GM12878 (cell line): Measurements from ENCODE around the gene DISC1. TPM values are rescaled to one million over a fixed set of nuclear protein-coding genes. Genes with fewer than 3 reads are reported as not detected.

Source experiments
- ATF7 ChIP-seq: fragments of 450-650 bp; IDR thresholded peaks from 2 replicates; pipeline ENCODE4 v1.6.1; 2016; ENCODE audit warnings: low read depth, mild to moderate bottlenecking
- BHLHE40 ChIP-seq, 2 experiments: fragments of 450-650 bp in 1 of 2; IDR thresholded peaks; 2 replicates each; pipeline ENCODE4 v1.6.1; 2011 to 2017; ENCODE audit warnings: low read depth in 2 of 2, borderline replicate concordance in 1 of 2, improper control_type of control experiment in 1 of 2, low read length in 1 of 2, mild to moderate bottlenecking in 1 of 2
- CBFB ChIP-seq: IDR thresholded peaks from 2 replicates; pipeline ENCODE4 v1.6.1; 2016; ENCODE audit warnings: antibody characterized with exemption, low read depth
- CHD2 ChIP-seq: IDR thresholded peaks from 2 replicates; pipeline ENCODE4 v1.6.1; 2011; ENCODE audit warnings: low read depth, low read length, improper control_type of control experiment, borderline replicate concordance
- CHD4 ChIP-seq: fragments of 200-600 bp; sonication (generic); IDR thresholded peaks from 2 replicates; pipeline ENCODE4 v1.6.1; 2016; ENCODE audit warnings: mild to moderate bottlenecking
- E4F1 ChIP-seq: fragments of 450-650 bp; IDR thresholded peaks from 2 replicates; pipeline ENCODE4 v1.6.1; 2018; ENCODE audit warnings: borderline replicate concordance, mild to moderate bottlenecking; ENCODE audit not compliant: partially characterized antibody
- EED ChIP-seq: sonication (generic); IDR thresholded peaks from 2 replicates; pipeline ENCODE4 v1.6.1; 2016; ENCODE audit warnings: antibody characterized with exemption, low read depth
- ETV6 ChIP-seq, 2 experiments: fragments of 450-650 bp in 1 of 2; IDR thresholded peaks in 1 of 2; conservative IDR thresholded peaks in 1 of 2; 2 replicates each; pipeline ENCODE4 v1.6.1; 2014; ENCODE audit warnings: antibody characterized with exemption in 1 of 2, borderline replicate concordance in 1 of 2, low read depth in 1 of 2, mild to moderate bottlenecking in 1 of 2, moderate library complexity in 1 of 2
- EZH2 ChIP-seq: IDR thresholded peaks from 2 replicates; pipeline ENCODE4 v1.6.1; 2012; ENCODE audit warnings: low read depth, mild to moderate bottlenecking, control low read depth, inconsistent platforms, low read length, borderline replicate concordance; ENCODE audit not compliant: control insufficient read depth
- FOXM1 ChIP-seq: IDR thresholded peaks from 2 replicates; pipeline ENCODE4 v1.6.1; 2012; ENCODE audit warnings: low read depth, mild to moderate bottlenecking, inconsistent platforms, low read length, moderate library complexity
- IKZF1 ChIP-seq: fragments of 450-650 bp; conservative IDR thresholded peaks from 2 replicates; pipeline ENCODE4 v1.6.1; 2017; ENCODE audit warnings: antibody characterized with exemption, mild to moderate bottlenecking
- IKZF2 ChIP-seq, 2 experiments: fragments of 450-650 bp; IDR thresholded peaks; 2 replicates each; pipeline ENCODE4 v1.6.1; 2017; ENCODE audit warnings: mild to moderate bottlenecking in 2 of 2, moderate library complexity in 2 of 2
- IRF3 ChIP-seq: fragments of 450-650 bp; IDR thresholded peaks from 2 replicates; pipeline ENCODE4 v1.6.1; 2014; ENCODE audit warnings: mild to moderate bottlenecking
- JUNB ChIP-seq: IDR thresholded peaks from 2 replicates; pipeline ENCODE4 v1.6.1; 2016; ENCODE audit warnings: antibody characterized with exemption, mild to moderate bottlenecking
- JUND ChIP-seq: IDR thresholded peaks from 2 replicates; pipeline ENCODE4 v1.6.1; 2012; ENCODE audit warnings: low read depth, mild to moderate bottlenecking, low read length, improper control_type of control experiment, moderate library complexity
- MAX ChIP-seq: IDR thresholded peaks from 2 replicates; pipeline ENCODE4 v1.6.1; 2012; ENCODE audit warnings: low read depth, low read length, improper control_type of control experiment
- MEF2A ChIP-seq: IDR thresholded peaks from 2 replicates; pipeline ENCODE4 v1.6.1; 2011; ENCODE audit warnings: low read depth, mild to moderate bottlenecking, low read length, moderate library complexity; ENCODE audit not compliant: insufficient read depth
- MYB ChIP-seq: fragments of 150-350 bp; IDR thresholded peaks from 2 replicates; pipeline ENCODE4 v1.6.1; 2014; ENCODE audit warnings: mild to moderate bottlenecking, low read depth, low read length, borderline replicate concordance
- NBN ChIP-seq: fragments of 450-650 bp; IDR thresholded peaks from 2 replicates; pipeline ENCODE4 v1.6.1; 2016
- NR2C1 ChIP-seq: fragments of 450-650 bp; IDR thresholded peaks from 2 replicates; pipeline ENCODE4 v1.6.1; 2017; ENCODE audit warnings: antibody characterized with exemption, mild to moderate bottlenecking, moderate library complexity
- POLR2A ChIP-seq: IDR thresholded peaks from 2 replicates; pipeline ENCODE4 v1.6.1; 2011; ENCODE audit warnings: low read depth, mild to moderate bottlenecking, low read length
- RB1 ChIP-seq: fragments of 450-650 bp; formaldehyde crosslinking; IDR thresholded peaks from 2 replicates; pipeline ENCODE4 v1.6.1; 2017; ENCODE audit warnings: mild to moderate bottlenecking, borderline replicate concordance
- RBBP5 ChIP-seq: fragments of 200-600 bp; sonication (generic); conservative IDR thresholded peaks from 2 replicates; pipeline ENCODE4 v1.6.1; 2016
- RUNX3 ChIP-seq: IDR thresholded peaks from 2 replicates; pipeline ENCODE4 v1.6.1; 2012; ENCODE audit warnings: low read length, inconsistent platforms
- SIN3A ChIP-seq: IDR thresholded peaks from 2 replicates; pipeline ENCODE4 v1.6.1; 2012; ENCODE audit warnings: low read depth, low read length, improper control_type of control experiment
- SPI1 ChIP-seq: IDR thresholded peaks from 2 replicates; pipeline ENCODE4 v1.6.1; 2011; ENCODE audit warnings: low read depth, mild to moderate bottlenecking, low read length, moderate library complexity, borderline replicate concordance; ENCODE audit not compliant: insufficient read depth
- TARDBP ChIP-seq: IDR thresholded peaks from 2 replicates; pipeline ENCODE4 v1.6.1; 2016; ENCODE audit warnings: borderline replicate concordance
- TCF7 ChIP-seq: IDR thresholded peaks from 2 replicates; pipeline ENCODE4 v1.6.1; 2014; ENCODE audit warnings: antibody characterized with exemption, borderline replicate concordance
- YY1 ChIP-seq: IDR thresholded peaks from 2 replicates; pipeline ENCODE4 v1.6.1; 2011; ENCODE audit warnings: low read depth, mild to moderate bottlenecking, low read length
- ZNF384 ChIP-seq: IDR thresholded peaks from 2 replicates; pipeline ENCODE4 v1.6.1; 2012; ENCODE audit warnings: low read depth, mild to moderate bottlenecking, low read length, improper control_type of control experiment, borderline replicate concordance
- ZZZ3 ChIP-seq: IDR thresholded peaks from 2 replicates; pipeline ENCODE4 v1.6.1; 2011; ENCODE audit warnings: low read depth; ENCODE audit not compliant: control insufficient read depth, insufficient read length
- polyA plus RNA-seq, 11 experiments: library from polyadenylated mRNA; depleted of rRNA in 4 of 11; unstranded in 6 of 11; stranded (reverse) in 5 of 11; fragments of >200 nt; fragmentation: Nextera tagmentation in 4 of 11; fragmentation: Illumina TruSeq in 1 of 11; extraction: Ambion mirVana in 4 of 11; extraction: Trizol in 1 of 11; gene quantifications; 1 replicate in 1 of 11; 2 replicates in 10 of 11; pipeline versions ENCODE4 v1.2.1 to v1.2.3, GENCODE V29; 2011 to 2016; ENCODE audit warnings: inconsistent platforms in 2 of 11, missing spikeins in 2 of 11, low read depth in 1 of 11
- total RNA-seq, 4 experiments: library from RNA; depleted of rRNA in 3 of 4; stranded (reverse); fragments of >200 nt in 3 of 4; fragmentation: Illumina TruSeq in 1 of 4; extraction: Trizol in 1 of 4; gene quantifications; 2 replicates each; pipeline versions ENCODE4 v1.2.1 to v1.2.3, GENCODE V29; 2013 to 2021

DISC1 gene
- total and polyA plus RNA-seq, 10 of the 15 experiments (the other 5 are each of a cell fraction or from before 2014, with no cell fraction given): 0.05 to 0.72 (median 0.19) TPM; not detected in 1

GRCh38 chr1:231612393-231613089 lies 14.0 kb upstream of the DISC1 start (continued):
- TF ChIP-seq IRF3 (no peak), EED (peak; percentile 71), IKZF1 (peak; percentile 59), CHD2 (no peak), ETV6 (conservative IDR thresholded peaks at IDR 0.05 in 1 of 2, IDR thresholded peaks at IDR 0.05 in 1 of 2; ENCODE audit: borderline replicate concordance in 1 of 2, low read depth in 1 of 2) (peak in 1 of 2 experiments; percentile 89; a peak in 2 of 4 replicates), RBBP5 (no peak), JUND (no peak), IKZF2 (IDR thresholded peaks at IDR 0.05) (peak; percentile 47 to 51; a peak in 3 of 4 replicates), ZNF384 (no peak), FOXM1 (0 out of 2 replicates have a peak, but pooled peaks have one; percentile 27), EZH2 (no peak), BHLHE40 (IDR thresholded peaks at IDR 0.05; ENCODE audit: borderline replicate concordance in 1 of 2, low read depth in 2 of 2, low read length in 1 of 2) (no peak), E4F1 (no peak), SIN3A (no peak), JUNB (no peak), NR2C1 (no peak), ATF7 (0 out of 2 replicates have a peak, but pooled peaks have one; percentile 13), TARDBP (no peak), SPI1 (peak; percentile 51; the same call in 1 of the 2 replicates), CHD4 (no peak), CBFB (peak; percentile 61), TCF7 (no peak), MEF2A (peak; percentile 93), ZZZ3 (no peak), NBN (peak; percentile 22; the same call in 1 of the 2 replicates), MYB (no peak), RB1 (no peak), YY1 (no peak), POLR2A (no peak), RUNX3 (peak; percentile 89), MAX (no peak)
- TF ChIP-seq, all 136 proteins: peak for 18
